Measurements from ENCODE around the gene CNST. TPM values are rescaled to one million over a fixed set of nuclear protein-coding genes. Genes with fewer than 3 reads are reported as not detected.

CNST gene
- total and polyA plus RNA-seq, 2 of the 13 experiments (the other 11 are each of a cell fraction or from before 2014, with no cell fraction given): 6.3 to 12.4 TPM

DNA sequence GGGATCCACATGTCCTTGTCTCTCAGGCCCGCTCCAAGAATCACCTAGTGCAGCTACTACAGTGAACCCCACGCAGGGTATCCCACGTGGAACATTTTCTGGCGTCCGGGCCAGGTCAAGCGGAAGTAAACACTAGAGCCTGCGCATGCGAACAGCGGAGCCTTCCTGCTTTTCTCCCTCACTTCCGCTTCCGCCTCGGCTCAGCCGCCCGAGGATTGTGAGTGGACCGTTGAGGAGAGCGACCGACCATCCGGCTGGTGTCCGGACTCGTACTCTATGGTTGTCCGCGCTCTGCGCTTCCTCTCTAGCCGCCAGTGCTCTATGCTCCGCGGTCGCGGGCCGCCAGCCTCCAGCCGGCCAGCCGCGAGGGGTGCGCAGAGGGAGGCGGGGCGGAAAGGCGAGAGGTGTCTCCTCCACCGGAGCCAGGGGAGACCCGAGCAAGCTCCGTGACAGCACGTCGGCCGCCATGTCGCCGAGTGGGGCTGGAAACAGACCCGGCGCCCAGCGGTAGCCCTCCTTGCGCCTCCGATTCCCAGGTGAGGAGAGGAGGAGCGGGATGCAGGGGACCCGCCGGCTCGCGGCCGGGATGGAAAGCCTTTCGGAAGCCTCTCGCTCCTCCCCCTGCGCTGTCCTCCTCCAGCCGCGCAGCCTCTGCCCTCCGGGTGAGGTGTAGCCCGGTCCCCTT, at the start of gene CNST, which contains the start of gene TFB2M (continued):
- TF ChIP-seq, protein P1, sequence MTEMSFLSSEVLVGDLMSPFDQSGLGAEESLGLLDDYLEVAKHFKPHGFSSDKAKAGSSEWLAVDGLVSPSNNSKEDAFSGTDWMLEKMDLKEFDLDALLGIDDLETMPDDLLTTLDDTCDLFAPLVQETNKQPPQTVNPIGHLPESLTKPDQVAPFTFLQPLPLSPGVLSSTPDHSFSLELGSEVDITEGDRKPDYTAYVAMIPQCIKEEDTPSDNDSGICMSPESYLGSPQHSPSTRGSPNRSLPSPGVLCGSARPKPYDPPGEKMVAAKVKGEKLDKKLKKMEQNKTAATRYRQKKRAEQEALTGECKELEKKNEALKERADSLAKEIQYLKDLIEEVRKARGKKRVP (CRISPR knock-in tag; IDR thresholded peaks at IDR 0.05): peak in 1 of 2 experiments; percentile 72; a peak in 2 of 4 replicates
- TF ChIP-seq NFIC (IDR thresholded peaks at IDR 0.05; ENCODE audit: low read length) (no peak), SMAD3 (CRISPR knock-in tag; IDR thresholded peaks at IDR 0.05) (peak; percentile 71; the same call in 1 of the 2 replicates), HNF4A (CRISPR knock-in tag; IDR thresholded peaks at IDR 0.05) (no peak), EZH2 (conservative IDR thresholded peaks at IDR 0.05; ENCODE audit: low read depth, low read length) (no peak), ZKSCAN1 (IDR thresholded peaks at IDR 0.05; ENCODE audit: low read length) (no peak), XRCC5 (optimal IDR thresholded peaks at IDR 0.05; ENCODE audit: low read length) (peak; percentile 88), HMGA1 (CRISPR knock-in tag; conservative IDR thresholded peaks at IDR 0.05) (no peak), ZNF790 (CRISPR knock-in tag; IDR thresholded peaks at IDR 0.05; ENCODE audit: borderline replicate concordance) (no peak), ERF (CRISPR knock-in tag; IDR thresholded peaks at IDR 0.05) (peak; percentile 86; the same call in 1 of the 2 replicates), ZSCAN29 (CRISPR knock-in tag; conservative IDR thresholded peaks at IDR 0.05) (peak; percentile 17; the same call in 1 of the 2 replicates), ZNF672 (CRISPR knock-in tag; IDR thresholded peaks at IDR 0.05) (no peak), TARDBP (CRISPR knock-in tag; IDR thresholded peaks at IDR 0.05) (peak; percentile 92), RXRB (CRISPR knock-in tag; IDR thresholded peaks at IDR 0.05; ENCODE audit: borderline replicate concordance) (peak; percentile 48; the same call in 1 of the 2 replicates), ZNF629 (CRISPR knock-in tag; conservative IDR thresholded peaks at IDR 0.05) (no peak), KLF11 (CRISPR knock-in tag; IDR thresholded peaks at IDR 0.05) (no peak), ZKSCAN8 (CRISPR knock-in tag; IDR thresholded peaks at IDR 0.05; ENCODE audit: borderline replicate concordance) (no peak), ZNF354B (CRISPR knock-in tag; IDR thresholded peaks at IDR 0.05) (no peak), ZNF292 (CRISPR knock-in tag; IDR thresholded peaks at IDR 0.05; ENCODE audit: borderline replicate concordance, low read depth) (peak; percentile 42; the same call in 1 of the 2 replicates), ZNF713 (CRISPR knock-in tag; IDR thresholded peaks at IDR 0.05) (no peak), KLF6 (CRISPR knock-in tag; IDR thresholded peaks at IDR 0.05) (0 out of 2 replicates have a peak, but pooled peaks have one; percentile 29), EED (CRISPR knock-in tag; IDR thresholded peaks at IDR 0.05) (peak; percentile 79; the same call in 1 of the 2 replicates), ZNF703 (CRISPR knock-in tag; IDR thresholded peaks at IDR 0.05; ENCODE audit: borderline replicate concordance) (no peak)
- TF ChIP-seq, protein P2, sequence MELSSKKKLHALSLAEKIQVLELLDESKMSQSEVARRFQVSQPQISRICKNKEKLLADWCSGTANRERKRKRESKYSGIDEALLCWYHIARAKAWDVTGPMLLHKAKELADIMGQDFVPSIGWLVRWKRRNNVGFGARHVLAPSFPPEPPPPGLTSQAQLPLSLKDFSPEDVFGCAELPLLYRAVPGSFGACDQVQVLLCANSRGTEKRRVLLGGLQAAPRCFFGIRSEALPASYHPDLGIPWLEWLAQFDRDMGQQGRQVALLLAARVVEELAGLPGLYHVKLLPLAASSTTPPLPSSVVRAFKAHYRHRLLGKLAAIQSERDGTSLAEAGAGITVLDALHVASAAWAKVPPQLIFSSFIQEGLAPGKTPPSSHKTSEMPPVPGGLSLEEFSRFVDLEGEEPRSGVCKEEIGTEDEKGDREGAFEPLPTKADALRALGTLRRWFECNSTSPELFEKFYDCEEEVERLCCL (CRISPR knock-in tag; IDR thresholded peaks at IDR 0.05; ENCODE audit: borderline replicate concordance): no peak
- TF ChIP-seq, protein P3, sequence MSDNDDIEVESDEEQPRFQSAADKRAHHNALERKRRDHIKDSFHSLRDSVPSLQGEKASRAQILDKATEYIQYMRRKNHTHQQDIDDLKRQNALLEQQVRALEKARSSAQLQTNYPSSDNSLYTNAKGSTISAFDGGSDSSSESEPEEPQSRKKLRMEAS (IDR thresholded peaks at IDR 0.05): peak; percentile 99
- TF ChIP-seq, protein P4, sequence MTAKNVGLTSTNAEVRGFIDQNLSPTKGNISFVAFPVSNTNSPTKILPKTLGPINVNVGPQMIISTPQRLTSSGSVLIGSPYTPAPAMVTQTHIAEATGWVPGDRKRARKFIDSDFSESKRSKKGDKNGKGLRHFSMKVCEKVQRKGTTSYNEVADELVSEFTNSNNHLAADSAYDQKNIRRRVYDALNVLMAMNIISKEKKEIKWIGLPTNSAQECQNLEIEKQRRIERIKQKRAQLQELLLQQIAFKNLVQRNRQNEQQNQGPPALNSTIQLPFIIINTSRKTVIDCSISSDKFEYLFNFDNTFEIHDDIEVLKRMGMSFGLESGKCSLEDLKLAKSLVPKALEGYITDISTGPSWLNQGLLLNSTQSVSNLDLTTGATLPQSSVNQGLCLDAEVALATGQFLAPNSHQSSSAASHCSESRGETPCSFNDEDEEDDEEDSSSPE (CRISPR knock-in tag; IDR thresholded peaks at IDR 0.05): no peak; the same call in 1 of the 2 replicates
- TF ChIP-seq, protein P5, sequence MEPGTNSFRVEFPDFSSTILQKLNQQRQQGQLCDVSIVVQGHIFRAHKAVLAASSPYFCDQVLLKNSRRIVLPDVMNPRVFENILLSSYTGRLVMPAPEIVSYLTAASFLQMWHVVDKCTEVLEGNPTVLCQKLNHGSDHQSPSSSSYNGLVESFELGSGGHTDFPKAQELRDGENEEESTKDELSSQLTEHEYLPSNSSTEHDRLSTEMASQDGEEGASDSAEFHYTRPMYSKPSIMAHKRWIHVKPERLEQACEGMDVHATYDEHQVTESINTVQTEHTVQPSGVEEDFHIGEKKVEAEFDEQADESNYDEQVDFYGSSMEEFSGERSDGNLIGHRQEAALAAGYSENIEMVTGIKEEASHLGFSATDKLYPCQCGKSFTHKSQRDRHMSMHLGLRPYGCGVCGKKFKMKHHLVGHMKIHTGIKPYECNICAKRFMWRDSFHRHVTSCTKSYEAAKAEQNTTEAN (CRISPR knock-in tag; conservative IDR thresholded peaks at IDR 0.05): 0 out of 2 replicates have a peak, but pooled peaks have one; percentile 43

Data from HepG2 (cell line).